ENCODE data around the gene PADI3.
"Not testable (repeated sequence)": the region's sequence is repeated elsewhere in the genome, so short reads cannot be mapped to it uniquely, and the experiment has no call there.

PADI3 gene

DNA sequence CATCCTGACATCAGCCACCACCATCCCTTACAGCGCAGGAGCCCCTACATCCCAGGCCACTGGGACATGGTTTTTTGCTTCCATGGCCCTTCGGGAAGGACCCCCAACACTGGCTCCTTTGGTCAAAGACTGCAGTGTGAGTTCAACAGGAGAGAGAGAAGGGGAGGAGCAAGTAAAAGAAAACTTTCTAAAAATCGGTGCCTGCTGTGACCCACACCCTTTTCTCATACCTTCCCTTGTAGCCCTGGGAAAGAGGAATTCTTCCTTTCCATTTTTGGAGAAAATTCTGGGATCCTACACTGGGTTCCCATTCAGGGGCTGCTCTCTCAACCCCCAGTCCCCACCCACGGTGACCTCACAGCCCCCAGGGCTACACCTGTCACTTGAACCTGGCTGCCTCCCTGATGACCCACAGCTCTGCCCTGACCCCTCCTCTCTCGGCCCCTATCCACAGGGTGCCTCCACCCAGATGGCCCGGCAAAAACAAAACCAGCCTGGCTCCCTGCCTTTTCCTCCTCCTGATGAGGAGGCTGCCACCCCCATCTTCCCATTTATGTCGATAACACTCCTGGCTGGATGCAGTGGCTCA is 66.7 kb downstream of the PADI3 start:
- H3K9me3 Mint-ChIP-seq = peaks cover 8% of the 10 kb centered on the region
- no peak overlapping the region for H3K4me3 Mint-ChIP-seq
- no peaks in the 10 kb centered on the region for H3K36me3 Mint-ChIP-seq (ENCODE audit: low read depth)
- no peaks in the 10 kb centered on the region for H3K27me3 Mint-ChIP-seq
- peaks cover 29% of the 10 kb centered on the region for H3K4me1 Mint-ChIP-seq (ENCODE audit: low read depth)
- intact Hi-C loops (cut with micrococcal nuclease) = no loop called here
- H3K27ac Mint-ChIP-seq = no peak overlapping the region

DNA sequence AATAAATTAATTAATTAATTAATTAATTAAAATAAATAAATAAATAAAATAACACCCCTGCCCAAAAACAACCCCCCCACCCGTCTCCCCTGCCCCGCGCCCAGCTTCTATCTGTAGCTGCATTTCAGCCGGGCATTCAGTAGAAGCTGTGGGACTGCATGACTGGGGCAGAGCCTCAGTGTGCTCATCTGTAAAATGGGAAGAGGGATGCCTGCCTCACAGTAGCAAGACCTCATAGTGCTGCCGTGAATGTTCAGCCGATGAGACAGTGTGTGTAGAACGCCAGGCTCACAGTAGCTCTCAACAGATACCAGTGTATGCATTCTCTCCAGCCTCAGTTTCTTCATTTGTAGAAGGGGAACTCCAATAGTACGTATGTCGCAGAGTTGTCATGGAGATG is 67.8 kb downstream of the PADI3 start:
- intact Hi-C loops (cut with micrococcal nuclease) = no loop called here
- no peak overlapping the region for H3K4me3 Mint-ChIP-seq
- no peaks in the 10 kb centered on the region for H3K27me3 Mint-ChIP-seq
- no peaks in the 10 kb centered on the region for H3K36me3 Mint-ChIP-seq (ENCODE audit: low read depth)
- H3K9me3 Mint-ChIP-seq = peaks cover 8% of the 10 kb centered on the region
- no peak overlapping the region for H3K27ac Mint-ChIP-seq
- H3K4me1 Mint-ChIP-seq (ENCODE audit: low read depth) = peaks cover 36% of the 10 kb centered on the region

DNA sequence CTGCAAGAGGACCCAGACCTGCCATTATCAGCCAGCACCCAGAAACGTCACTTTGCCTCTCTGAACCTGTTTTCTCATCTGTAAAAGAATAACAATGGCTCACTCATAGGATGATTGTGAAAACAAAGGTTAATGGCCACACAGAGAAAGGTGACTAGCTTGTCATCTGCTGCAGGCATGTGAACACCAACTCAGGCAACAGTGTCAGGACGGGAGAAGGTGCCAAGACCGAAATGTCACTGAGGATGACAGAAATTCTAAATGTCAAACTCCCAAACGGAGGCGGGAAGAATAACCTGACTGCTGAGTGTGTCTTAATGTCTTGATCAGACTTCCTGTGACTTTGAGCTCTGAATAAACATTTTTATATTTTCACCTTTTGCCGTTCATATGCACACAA is 69.4 kb downstream of the PADI3 start:
- H3K27ac Mint-ChIP-seq = no peak overlapping the region
- intact Hi-C loops (cut with micrococcal nuclease) = no loop called here
- H3K4me3 Mint-ChIP-seq = no peak overlapping the region
- H3K4me1 Mint-ChIP-seq (ENCODE audit: low read depth) = peaks cover 40% of the 10 kb centered on the region
- H3K27me3 Mint-ChIP-seq = no peaks in the 10 kb centered on the region
- H3K9me3 Mint-ChIP-seq = peaks cover 16% of the 10 kb centered on the region
- no peaks in the 10 kb centered on the region for H3K36me3 Mint-ChIP-seq (ENCODE audit: low read depth)

DNA sequence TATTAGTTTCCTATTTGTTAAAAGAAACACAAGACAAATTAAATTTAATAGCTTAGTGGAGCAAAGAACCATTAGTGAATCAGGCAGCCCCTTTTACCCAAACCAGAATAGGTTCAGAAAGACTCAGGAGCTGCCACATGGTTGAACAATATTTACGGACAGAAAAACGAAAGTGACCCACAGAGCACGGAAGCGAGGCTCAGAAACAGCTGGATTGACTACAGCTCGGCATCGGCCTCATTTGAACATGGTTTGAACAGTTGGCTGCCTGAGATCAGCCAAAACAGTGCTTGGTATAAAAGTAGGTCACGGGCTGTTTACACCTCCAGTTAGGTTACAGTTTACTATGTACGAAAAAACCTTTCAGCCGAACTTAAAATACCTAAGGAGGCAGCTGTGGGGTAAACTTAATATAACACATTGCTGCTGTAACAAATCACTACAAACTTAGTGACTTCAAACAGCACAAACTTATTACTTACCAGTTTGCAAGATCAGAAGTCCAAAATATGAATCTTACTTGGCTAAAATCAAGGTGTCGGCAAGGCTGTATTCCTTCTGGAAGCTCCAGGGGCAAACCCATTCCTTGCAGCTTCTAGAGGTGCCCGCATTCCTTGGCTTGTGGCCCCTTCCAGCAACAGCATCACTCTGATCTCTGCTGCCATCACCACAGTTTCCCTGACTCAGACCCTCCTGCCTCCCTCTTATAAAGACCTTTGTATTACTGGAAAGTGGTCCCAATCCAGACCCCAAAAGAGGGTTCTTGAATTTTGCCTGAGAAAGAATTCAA is 70.9 kb downstream of the PADI3 start:
- Mint-ChIP-seq H3K27ac (no peak overlapping the region), H3K4me1 (ENCODE audit: low read depth) (peaks cover 29% of the 10 kb centered on the region), H3K4me3 (no peak overlapping the region), H3K27me3 (no peaks in the 10 kb centered on the region), H3K36me3 (ENCODE audit: low read depth) (no peaks in the 10 kb centered on the region), H3K9me3 (peaks cover 16% of the 10 kb centered on the region)
- intact Hi-C loops (cut with micrococcal nuclease) = no loop called here

DNA sequence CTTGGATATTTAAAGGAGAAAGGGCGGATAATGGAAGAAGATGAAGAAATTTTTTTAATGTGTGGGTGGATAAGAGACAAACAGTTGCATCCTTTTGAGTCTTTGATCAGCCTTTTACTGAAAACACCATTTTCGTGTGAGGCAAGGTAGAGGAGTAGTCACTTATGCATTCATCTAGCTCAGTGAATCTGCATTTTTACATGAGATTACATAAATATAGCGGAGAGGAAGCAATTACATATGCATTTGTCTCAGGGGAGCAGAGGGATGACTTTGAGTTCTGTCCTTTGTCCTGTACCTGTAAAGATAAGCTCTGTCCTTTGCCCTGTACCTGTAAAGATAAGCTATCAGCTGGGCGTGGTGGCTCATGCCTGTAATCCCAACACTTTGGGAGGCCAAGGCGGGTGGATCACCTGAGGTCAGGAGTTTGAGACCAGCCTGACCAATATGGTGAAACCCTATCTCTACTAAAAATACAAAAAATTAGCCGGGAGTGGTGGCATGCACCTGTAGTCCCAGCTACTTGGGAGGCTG is 73.0 kb downstream of the PADI3 start:
- Mint-ChIP-seq H3K4me1 (ENCODE audit: low read depth) (peaks cover 30% of the 10 kb centered on the region), H3K9me3 (peaks cover 16% of the 10 kb centered on the region)
- H3K4me3 Mint-ChIP-seq; H3K36me3 Mint-ChIP-seq (ENCODE audit: low read depth); H3K27ac Mint-ChIP-seq; intact Hi-C loops (cut with micrococcal nuclease); H3K27me3 Mint-ChIP-seq: not testable (repeated sequence)

DNA sequence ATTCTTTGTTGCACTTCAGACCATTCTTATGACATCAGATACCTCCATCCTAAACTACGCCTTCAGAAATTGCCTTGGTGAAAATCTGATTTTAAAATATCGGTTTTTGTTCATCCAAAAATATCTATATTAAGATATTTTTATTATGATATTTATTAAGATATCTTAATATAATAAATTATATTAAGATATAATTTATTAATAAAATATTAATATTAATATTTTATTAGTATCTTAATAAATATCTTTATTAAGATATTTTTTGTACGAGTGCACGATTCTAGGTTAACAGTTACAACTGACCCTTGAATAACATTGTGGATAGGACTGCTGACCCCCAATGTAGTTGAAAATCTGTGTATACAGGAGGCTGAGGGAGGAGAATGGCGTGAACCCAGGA is 80.0 kb downstream of the PADI3 start:
- Mint-ChIP-seq H3K27me3 (no peaks in the 10 kb centered on the region), H3K4me3 (no peak overlapping the region), H3K36me3 (ENCODE audit: low read depth) (peaks cover 20% of the 10 kb centered on the region), H3K27ac (no peak overlapping the region), H3K4me1 (ENCODE audit: low read depth) (peaks cover 13% of the 10 kb centered on the region), H3K9me3 (no peaks in the 10 kb centered on the region)
- intact Hi-C loops (cut with micrococcal nuclease) = no loop called here

DNA sequence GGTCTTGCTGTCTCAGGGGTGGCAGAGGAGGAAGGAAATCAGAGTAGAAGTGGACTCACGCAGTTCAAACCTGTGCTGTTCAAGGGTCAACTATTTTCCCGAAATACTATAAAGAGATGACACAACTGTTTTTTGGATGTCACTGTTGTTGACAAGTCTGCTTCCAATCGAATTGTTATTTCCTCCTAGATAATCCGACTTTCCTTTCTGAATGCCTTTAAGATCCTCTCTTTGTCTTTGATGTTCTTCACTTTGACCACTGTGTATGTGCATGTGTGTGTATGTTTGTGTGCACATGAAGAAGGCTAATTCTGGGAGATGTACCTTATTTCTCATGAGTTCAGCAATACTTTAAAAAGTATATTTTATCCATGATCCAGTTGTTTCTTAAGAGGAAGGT is 80.7 kb downstream of the PADI3 start:
- intact Hi-C loops (cut with micrococcal nuclease) = no loop called here
- Mint-ChIP-seq H3K27me3 (no peaks in the 10 kb centered on the region), H3K27ac (no peak overlapping the region), H3K4me3 (no peak overlapping the region), H3K36me3 (ENCODE audit: low read depth) (peaks cover 20% of the 10 kb centered on the region), H3K4me1 (ENCODE audit: low read depth) (peaks cover 13% of the 10 kb centered on the region), H3K9me3 (no peaks in the 10 kb centered on the region)

DNA sequence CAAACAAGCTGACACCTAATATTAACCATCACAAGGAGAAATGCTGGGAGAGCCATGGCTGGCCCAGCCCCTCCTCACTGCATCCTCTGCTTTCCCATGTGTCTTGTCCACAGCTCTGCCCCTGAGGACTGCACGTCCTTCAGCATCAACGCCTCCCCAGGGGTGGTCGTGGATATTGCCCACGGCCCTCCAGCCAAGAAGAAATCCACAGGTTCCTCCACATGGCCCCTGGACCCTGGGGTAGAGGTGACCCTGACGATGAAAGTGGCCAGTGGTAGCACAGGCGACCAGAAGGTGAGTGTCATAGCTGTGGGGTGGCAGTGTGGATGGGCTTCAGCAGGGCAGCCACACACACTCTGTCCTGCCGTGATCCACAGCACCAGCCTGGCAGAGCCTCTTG is 82.0 kb downstream of the PADI3 start:
- peaks cover 20% of the 10 kb centered on the region for H3K36me3 Mint-ChIP-seq (ENCODE audit: low read depth)
- H3K4me1 Mint-ChIP-seq (ENCODE audit: low read depth) = peaks cover 7% of the 10 kb centered on the region
- no peaks in the 10 kb centered on the region for H3K27me3 Mint-ChIP-seq
- no peak overlapping the region for H3K4me3 Mint-ChIP-seq
- H3K9me3 Mint-ChIP-seq = no peaks in the 10 kb centered on the region
- H3K27ac Mint-ChIP-seq = no peak overlapping the region
- intact Hi-C loops (cut with micrococcal nuclease) = no loop called here

DNA sequence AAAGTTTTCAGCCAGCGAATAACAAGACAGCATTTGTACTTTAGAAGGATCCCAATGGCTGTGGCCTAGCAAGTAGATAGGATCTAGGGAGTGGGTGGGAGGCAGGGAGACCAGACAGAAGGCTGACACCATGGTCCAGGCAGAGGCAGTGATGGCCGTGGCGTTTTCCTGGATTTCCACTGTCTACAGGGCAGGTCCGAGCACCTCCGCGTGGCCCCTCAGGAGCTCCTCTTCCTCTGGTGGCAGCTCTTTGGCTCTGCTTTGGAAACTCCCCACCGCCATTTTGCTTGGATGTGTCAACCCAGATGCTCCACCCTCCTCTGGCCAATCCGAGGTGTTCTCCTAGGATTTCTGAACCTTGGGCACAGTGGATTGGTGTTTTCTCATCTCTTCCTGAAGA is 84.2 kb downstream of the PADI3 start:
- Mint-ChIP-seq H3K4me3 (no peak overlapping the region), H3K9me3 (no peaks in the 10 kb centered on the region), H3K27ac (no peak overlapping the region), H3K4me1 (ENCODE audit: low read depth) (peaks cover 7% of the 10 kb centered on the region), H3K36me3 (ENCODE audit: low read depth) (peaks cover 20% of the 10 kb centered on the region), H3K27me3 (no peaks in the 10 kb centered on the region)
- intact Hi-C loops (cut with micrococcal nuclease) = no loop called here
